Measurements from ENCODE around the gene TARP.

TARP gene

DNA sequence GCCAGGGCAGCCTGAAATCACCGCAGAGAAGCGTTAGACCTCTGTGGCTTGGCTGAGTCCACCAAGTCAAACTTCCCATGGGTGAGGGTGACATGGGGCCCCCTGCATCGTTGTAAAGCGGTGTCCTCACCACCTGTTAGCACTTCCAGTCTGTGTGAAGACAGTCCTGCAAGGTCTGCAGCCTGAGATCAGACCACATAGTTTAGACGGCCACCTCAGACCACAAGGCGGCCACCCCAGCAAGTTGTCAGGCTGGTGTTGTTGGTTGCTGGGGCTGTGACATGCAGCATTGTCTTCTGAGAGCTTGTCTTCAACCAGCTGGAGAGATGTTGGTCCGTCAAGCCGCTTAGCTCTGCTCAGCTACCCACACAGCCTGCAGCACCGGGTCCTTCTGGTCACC, 44.1 kb upstream of the TARP start:
- H3K27me3 ChIP-seq (ENCODE audit: insufficient read depth, low read length) = peaks cover 14% of the 10 kb centered on the region; the same call in 1 of the 2 replicates
- RAD21 ChIA-PET (ENCODE audit: low non-redundant PET in 1 of 2, low total read pairs in 2 of 2, uncharacterized antibody in 2 of 2, unreplicated experiment in 2 of 2) = no interaction called here
- POLR2A ChIA-PET = no interaction called here
- intact Hi-C loops (cut with micrococcal nuclease) = loop anchor here (5.0 kb wide), 1 partner anchor 95 kb away; no protein-coding TSS in a partner anchor
- no peak for DNase-seq (ENCODE audit: low read depth, low spot score)
- H2AFZ ChIP-seq (ENCODE audit: low read depth, low read length, poor library complexity, severe bottlenecking) = no peak overlapping the region
- H3K27ac ChIP-seq (ENCODE audit: low read depth, low read length) = no peak overlapping the region
- H3K9me2 ChIP-seq (ENCODE audit: insufficient read depth) = no peaks in the 10 kb centered on the region
- ATAC-seq = no peak
- CTCF ChIA-PET = interaction anchor here (1.2 to 2.6 kb wide), 3 partner anchors 100 to 400 kb away, joined by 5 to 13 read pairs (median 5); partner anchors contain the start of gene SFRP4
- H3K4me3 ChIP-seq (replicated peaks in 1 of 2; ENCODE audit: low read depth in 1 of 2, low read length in 2 of 2) = no peak overlapping the region
- no peaks in the 10 kb centered on the region for H3K9me3 ChIP-seq (ENCODE audit: control insufficient read depth in 1 of 2, insufficient read depth in 1 of 2, low read depth in 1 of 2, low read length in 2 of 2)
- H3K9ac ChIP-seq (ENCODE audit: low read length) = no peak overlapping the region
- H3K79me2 ChIP-seq (ENCODE audit: insufficient read depth, low read length) = no peaks in the 10 kb centered on the region
- BruUV-seq (replicated peaks) = no TSS peak
- no peaks in the 10 kb centered on the region for H4K20me1 ChIP-seq (ENCODE audit: insufficient read depth)
- H3K4me2 ChIP-seq (ENCODE audit: low read length) = no peak overlapping the region
- no peak for TF ChIP-seq EGR1 (IDR thresholded peaks at IDR 0.05; ENCODE audit: low read depth)
- no peak for TF ChIP-seq RAD21 (IDR thresholded peaks at IDR 0.05; ENCODE audit: low read depth)
- TF ChIP-seq EZH2 (IDR thresholded peaks at IDR 0.05) = no peak
- no peak for TF ChIP-seq POLR2A (IDR thresholded peaks at IDR 0.05; ENCODE audit: borderline replicate concordance, extremely low read depth, insufficient read depth, insufficient read length)
- no peak for TF ChIP-seq SRF (IDR thresholded peaks at IDR 0.05; ENCODE audit: low read depth)
- TF ChIP-seq, protein P1, sequence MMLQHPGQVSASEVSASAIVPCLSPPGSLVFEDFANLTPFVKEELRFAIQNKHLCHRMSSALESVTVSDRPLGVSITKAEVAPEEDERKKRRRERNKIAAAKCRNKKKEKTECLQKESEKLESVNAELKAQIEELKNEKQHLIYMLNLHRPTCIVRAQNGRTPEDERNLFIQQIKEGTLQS (IDR thresholded peaks at IDR 0.05) = no peak
- TF ChIP-seq CEBPB (IDR thresholded peaks at IDR 0.05; ENCODE audit: low read depth) = no peak
- TF ChIP-seq ZNF274 (IDR thresholded peaks at IDR 0.05; ENCODE audit: low read depth, low read length) = no peak
- no peak for TF ChIP-seq POLR2AphosphoS5 (IDR thresholded peaks at IDR 0.05; ENCODE audit: low read depth, low read length)
- TF ChIP-seq, protein P2, sequence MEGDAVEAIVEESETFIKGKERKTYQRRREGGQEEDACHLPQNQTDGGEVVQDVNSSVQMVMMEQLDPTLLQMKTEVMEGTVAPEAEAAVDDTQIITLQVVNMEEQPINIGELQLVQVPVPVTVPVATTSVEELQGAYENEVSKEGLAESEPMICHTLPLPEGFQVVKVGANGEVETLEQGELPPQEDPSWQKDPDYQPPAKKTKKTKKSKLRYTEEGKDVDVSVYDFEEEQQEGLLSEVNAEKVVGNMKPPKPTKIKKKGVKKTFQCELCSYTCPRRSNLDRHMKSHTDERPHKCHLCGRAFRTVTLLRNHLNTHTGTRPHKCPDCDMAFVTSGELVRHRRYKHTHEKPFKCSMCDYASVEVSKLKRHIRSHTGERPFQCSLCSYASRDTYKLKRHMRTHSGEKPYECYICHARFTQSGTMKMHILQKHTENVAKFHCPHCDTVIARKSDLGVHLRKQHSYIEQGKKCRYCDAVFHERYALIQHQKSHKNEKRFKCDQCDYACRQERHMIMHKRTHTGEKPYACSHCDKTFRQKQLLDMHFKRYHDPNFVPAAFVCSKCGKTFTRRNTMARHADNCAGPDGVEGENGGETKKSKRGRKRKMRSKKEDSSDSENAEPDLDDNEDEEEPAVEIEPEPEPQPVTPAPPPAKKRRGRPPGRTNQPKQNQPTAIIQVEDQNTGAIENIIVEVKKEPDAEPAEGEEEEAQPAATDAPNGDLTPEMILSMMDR (IDR thresholded peaks at IDR 0.05 in 2 of 3, conservative IDR thresholded peaks at IDR 0.05 in 1 of 3; ENCODE audit: borderline replicate concordance in 1 of 3, insufficient read depth in 1 of 3, low read depth in 2 of 3, low read length in 2 of 3) = no peak
- TF ChIP-seq YY1 (IDR thresholded peaks at IDR 0.05; ENCODE audit: extremely low read depth, insufficient replicate concordance, low read depth, low read length) = no peak
- TF ChIP-seq FOSL1 (IDR thresholded peaks at IDR 0.05; ENCODE audit: low read depth) = no peak
- TF ChIP-seq TCF7L2 (IDR thresholded peaks at IDR 0.05; ENCODE audit: borderline replicate concordance, extremely low read depth, insufficient read depth, insufficient read length) = no peak
- TF ChIP-seq EZH2phosphoT487 (IDR thresholded peaks at IDR 0.05; ENCODE audit: borderline replicate concordance) = no peak
- no peak for TF ChIP-seq CBX3 (IDR thresholded peaks at IDR 0.05; ENCODE audit: low read depth)
- TF ChIP-seq, protein P3, sequence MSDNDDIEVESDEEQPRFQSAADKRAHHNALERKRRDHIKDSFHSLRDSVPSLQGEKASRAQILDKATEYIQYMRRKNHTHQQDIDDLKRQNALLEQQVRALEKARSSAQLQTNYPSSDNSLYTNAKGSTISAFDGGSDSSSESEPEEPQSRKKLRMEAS (IDR thresholded peaks at IDR 0.05) = no peak
- H3K4me1 ChIP-seq (ENCODE audit: control insufficient read depth in 1 of 2, insufficient read depth in 2 of 2, low read length in 2 of 2) = peaks cover 4 to 10% of the 10 kb centered on the region in 2 experiments; a peak in 2 of 4 replicates
- no peaks in the 10 kb centered on the region for H3K36me3 ChIP-seq (ENCODE audit: control insufficient read depth in 1 of 2, insufficient read depth in 2 of 2, low read length in 2 of 2)
